Esophagus muscularis mucosa (tissue), 4 donors: ENCODE data around the gene BAD.

Experiments
- CTCF ChIP-seq, 3 experiments: fragments of 200-600 bp in 2 of 3; fragments of 450-650 bp in 1 of 3; sonication (generic) in 2 of 3; IDR thresholded peaks; one replicate each; pipeline ENCODE4 v1.5.1; 2017 to 2019; ENCODE audit warnings: antibody characterized with exemption in 3 of 3, mild to moderate bottlenecking in 2 of 3, moderate library complexity in 1 of 3
- EP300 ChIP-seq: sonication (generic); formaldehyde crosslinking; IDR thresholded peaks from one replicate; pipeline ENCODE4 v1.6.1; 2017; ENCODE audit warnings: antibody characterized with exemption
- POLR2A ChIP-seq: fragments of 450-650 bp; IDR thresholded peaks from one replicate; pipeline ENCODE4 v1.6.1; 2017; ENCODE audit warnings: antibody characterized with exemption, moderate library complexity, mild to moderate bottlenecking, low read depth
- POLR2AphosphoS5 ChIP-seq, 2 donors: sonication (generic); formaldehyde crosslinking; IDR thresholded peaks; one replicate each; pipeline ENCODE4 v1.6.1; 2017; ENCODE audit warnings: antibody characterized with exemption in 2 of 2

GRCh38 chr11:64250415-64251015 lies 34.0 kb downstream of the BAD start:
- TF ChIP-seq CTCF (IDR thresholded peaks at IDR 0.05) (no peak), POLR2A (no peak), EP300 (no peak), POLR2AphosphoS5 (IDR thresholded peaks at IDR 0.05) (no peak)
